Bronchial epithelial cell (primary cell): ENCODE results near the gene OMG. TPM values are rescaled to one million over a fixed set of nuclear protein-coding genes. Genes with fewer than 3 reads are reported as not detected.
"Not testable (repeated sequence)": the region's sequence is repeated elsewhere in the genome, so short reads cannot be mapped to it uniquely, and the experiment has no call there.

Experiments
- DNase-seq: peaks from one replicate; pipeline ENCODE4 v3.0.0-alpha.2; 2010; ENCODE audit warnings: low read depth
- FAIRE-seq: peaks from 2 replicates; lab custom pipeline; 2011; peaks lifted over from hg19 to GRCh38; lab: Jason Lieb, UNC
- H3K27me3 ChIP-seq: 2 replicates; pipeline ENCODE4 v1.5.1; 2011; ENCODE audit warnings: low read length; ENCODE audit not compliant: control insufficient read depth, insufficient read depth
- H3K36me3 ChIP-seq: 2 replicates; pipeline ENCODE4 v1.5.1; 2011; ENCODE audit warnings: low read length; ENCODE audit not compliant: control insufficient read depth, insufficient read depth
- H3K4me3 ChIP-seq: 2 replicates; pipeline ENCODE4 v1.5.1; 2011; ENCODE audit warnings: mild to moderate bottlenecking, low read depth, low read length, control low read depth
- CTCF ChIP-seq: IDR thresholded peaks from 2 replicates; pipeline ENCODE4 v1.5.1; 2011; ENCODE audit warnings: mild to moderate bottlenecking, moderate library complexity, low read length, control low read depth, inconsistent platforms; ENCODE audit not compliant: insufficient read depth, severe bottlenecking
- total RNA-seq: library from RNA; depleted of rRNA; stranded (reverse); fragments of >200 nt; gene quantifications from 2 replicates; pipeline ENCODE4 v1.2.1, GENCODE V29; 2014

The OMG gene
- total RNA-seq, 1 donor from 2014 or later, result not detected

GRCh38 chr17:31289790-31290189 lies 7.2 kb downstream of the OMG start:
- no peaks in the 10 kb centered on the region for H3K27me3 ChIP-seq
- H3K36me3 ChIP-seq, result peaks cover 4% of the 10 kb centered on the region
- DNase-seq, result no peak
- no peak overlapping the region for H3K4me3 ChIP-seq
- FAIRE-seq, result no peak
- no peak for TF ChIP-seq CTCF

- DNase-seq, H3K36me3 ChIP-seq, H3K4me3 ChIP-seq, FAIRE-seq, H3K27me3 ChIP-seq: not testable (repeated sequence)
These were observed 9.1 kb downstream of the OMG start for GRCh38 chr17:31287932-31288331.

GRCh38 chr17:31286587-31286986 lies 10.5 kb downstream of the OMG start:
- Histone ChIP-seq H3K27me3 (no peaks in the 10 kb centered on the region), H3K36me3 (peaks cover 4% of the 10 kb centered on the region), H3K4me3 (no peak overlapping the region)
- DNase-seq, result no peak
- TF ChIP-seq CTCF, result no peak
- no peak for FAIRE-seq

- no peak for TF ChIP-seq CTCF
- FAIRE-seq (no peak), DNase-seq (no peak)
- Histone ChIP-seq H3K4me3 (no peak overlapping the region), H3K36me3 (peaks cover 2% of the 10 kb centered on the region), H3K27me3 (no peaks in the 10 kb centered on the region)
These were observed 13.2 kb downstream of the OMG start for GRCh38 chr17:31283841-31284240.

GRCh38 chr17:31281061-31281460 lies 16.0 kb downstream of the OMG start:
- DNase-seq (no peak), FAIRE-seq (no peak)
- no peaks in the 10 kb centered on the region for H3K36me3 ChIP-seq
- no peaks in the 10 kb centered on the region for H3K27me3 ChIP-seq
- TF ChIP-seq CTCF, result no peak
- H3K4me3 ChIP-seq, result no peak overlapping the region

- H3K36me3 ChIP-seq, result no peaks in the 10 kb centered on the region
- TF ChIP-seq CTCF, result no peak
- DNase-seq (no peak), FAIRE-seq (no peak)
- H3K27me3 ChIP-seq, result no peaks in the 10 kb centered on the region
- no peak overlapping the region for H3K4me3 ChIP-seq
These were observed 17.6 kb downstream of the OMG start for GRCh38 chr17:31279401-31279800.
